ENCODE results near the gene MEGF6. TPM values are rescaled to one million over a fixed set of nuclear protein-coding genes. Genes with fewer than 3 reads are reported as not detected.

Gene MEGF6
- total RNA-seq, 4 donors from 2014 or later, result 10.0 to 24.7 (median 17.1) TPM

DNA sequence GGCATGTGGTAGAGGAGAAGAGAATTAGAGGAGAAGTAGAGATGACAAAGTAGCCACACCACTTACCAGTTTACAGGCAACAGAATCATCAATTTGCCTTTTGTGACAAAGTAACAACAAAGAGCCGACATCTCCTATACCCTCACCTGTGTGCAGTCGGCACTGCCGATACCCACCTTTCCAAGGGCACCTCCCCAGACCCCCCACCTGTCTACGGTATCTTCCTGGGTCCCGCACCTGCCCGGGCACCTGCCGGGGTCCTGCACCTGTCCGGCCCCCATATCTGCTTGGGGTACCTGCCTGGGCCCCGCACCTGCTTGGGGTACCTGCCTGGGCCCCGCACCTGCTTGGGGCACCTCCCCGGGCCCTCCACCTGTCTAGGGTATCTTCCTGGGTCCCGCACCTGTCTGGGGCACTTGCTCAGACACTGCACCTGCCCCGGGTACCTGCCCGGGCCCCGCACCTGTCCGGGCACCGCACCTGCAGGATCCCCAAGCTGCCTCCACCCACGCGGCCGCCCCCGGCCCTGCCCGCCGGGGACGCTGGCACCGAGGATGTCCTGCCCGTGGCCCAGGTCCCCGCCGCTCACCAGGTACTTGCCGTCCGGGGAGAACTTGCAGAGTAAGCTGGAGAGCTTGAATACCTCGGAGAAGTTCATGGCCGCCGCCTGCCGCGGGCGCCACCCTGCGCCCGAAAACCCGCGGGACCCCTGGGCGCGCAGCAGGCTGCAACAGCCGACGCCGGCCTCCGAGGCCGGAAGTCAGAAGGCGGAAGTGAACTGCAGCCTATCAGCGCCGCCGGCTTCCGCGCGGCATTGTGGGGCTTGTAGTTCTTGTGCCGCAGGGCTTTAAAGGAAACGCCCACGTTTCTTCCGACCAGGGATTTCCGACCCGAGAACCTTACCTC, 38.3 kb upstream of the MEGF6 start, which contains the start of gene WRAP73:
Gene WRAP73 (minus strand): TSS at position 762 of the 906 bp plus-strand sequence. CDS start 104 bp downstream, at position 658.
- TF ChIP-seq, protein P1, sequence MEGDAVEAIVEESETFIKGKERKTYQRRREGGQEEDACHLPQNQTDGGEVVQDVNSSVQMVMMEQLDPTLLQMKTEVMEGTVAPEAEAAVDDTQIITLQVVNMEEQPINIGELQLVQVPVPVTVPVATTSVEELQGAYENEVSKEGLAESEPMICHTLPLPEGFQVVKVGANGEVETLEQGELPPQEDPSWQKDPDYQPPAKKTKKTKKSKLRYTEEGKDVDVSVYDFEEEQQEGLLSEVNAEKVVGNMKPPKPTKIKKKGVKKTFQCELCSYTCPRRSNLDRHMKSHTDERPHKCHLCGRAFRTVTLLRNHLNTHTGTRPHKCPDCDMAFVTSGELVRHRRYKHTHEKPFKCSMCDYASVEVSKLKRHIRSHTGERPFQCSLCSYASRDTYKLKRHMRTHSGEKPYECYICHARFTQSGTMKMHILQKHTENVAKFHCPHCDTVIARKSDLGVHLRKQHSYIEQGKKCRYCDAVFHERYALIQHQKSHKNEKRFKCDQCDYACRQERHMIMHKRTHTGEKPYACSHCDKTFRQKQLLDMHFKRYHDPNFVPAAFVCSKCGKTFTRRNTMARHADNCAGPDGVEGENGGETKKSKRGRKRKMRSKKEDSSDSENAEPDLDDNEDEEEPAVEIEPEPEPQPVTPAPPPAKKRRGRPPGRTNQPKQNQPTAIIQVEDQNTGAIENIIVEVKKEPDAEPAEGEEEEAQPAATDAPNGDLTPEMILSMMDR (IDR thresholded peaks at IDR 0.05; ENCODE audit: low read depth), result no peak

DNA sequence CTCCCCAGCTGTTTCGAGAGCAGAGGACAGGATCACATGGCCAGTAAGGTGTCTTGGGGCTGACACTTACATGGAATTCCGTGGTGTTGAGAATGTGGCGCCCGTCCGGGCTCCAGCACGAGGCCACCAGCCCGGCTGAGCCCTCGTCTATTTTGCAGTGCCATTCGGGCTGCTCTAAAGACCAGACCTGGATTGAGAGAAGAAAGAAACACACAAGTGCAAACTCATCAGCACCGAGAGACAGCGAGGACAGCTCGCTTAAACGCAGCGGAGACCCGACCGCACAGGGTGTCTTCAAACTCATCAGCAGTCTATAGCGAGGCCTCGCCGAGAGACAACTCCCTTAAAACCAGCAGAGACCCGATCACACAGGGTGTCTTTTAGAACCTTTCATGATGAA, 35.3 kb upstream of the MEGF6 start:
- TF ChIP-seq, protein P1 (IDR thresholded peaks at IDR 0.05; ENCODE audit: low read depth), result no peak

DNA sequence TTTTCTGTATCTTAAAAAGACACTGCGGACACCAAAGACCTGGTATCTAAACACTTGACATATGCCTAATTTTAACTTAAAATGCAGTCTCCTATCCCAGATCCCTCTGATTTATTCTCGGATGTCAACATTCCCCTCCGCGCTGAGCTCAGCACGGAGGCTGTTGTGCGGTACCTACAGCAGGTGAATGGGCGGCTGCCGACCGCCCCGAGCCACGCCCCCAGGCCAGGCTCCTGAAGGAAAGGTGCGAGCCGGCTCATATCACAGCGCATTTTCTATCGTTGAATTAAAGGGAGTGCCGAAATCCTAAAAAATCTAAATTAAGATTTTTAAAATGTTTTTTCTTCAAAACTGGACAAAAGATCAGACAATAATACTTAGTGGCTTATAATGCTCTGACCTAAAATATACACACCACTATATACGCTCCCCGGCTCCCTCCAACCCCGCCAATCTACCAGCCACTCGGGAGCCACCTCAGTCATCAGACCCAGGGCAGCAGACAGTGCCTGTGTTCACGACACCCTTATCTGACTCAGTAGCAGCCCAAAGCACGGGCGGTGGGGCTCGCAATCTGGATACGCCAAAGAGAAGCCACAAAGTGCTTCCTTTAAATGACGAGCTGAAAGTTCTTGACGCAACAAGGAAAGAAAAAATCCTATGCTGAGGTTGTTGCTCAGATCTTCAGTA, 34.5 kb upstream of the MEGF6 start:
- TF ChIP-seq, protein P1 (IDR thresholded peaks at IDR 0.05; ENCODE audit: low read depth), result no peak

DNA sequence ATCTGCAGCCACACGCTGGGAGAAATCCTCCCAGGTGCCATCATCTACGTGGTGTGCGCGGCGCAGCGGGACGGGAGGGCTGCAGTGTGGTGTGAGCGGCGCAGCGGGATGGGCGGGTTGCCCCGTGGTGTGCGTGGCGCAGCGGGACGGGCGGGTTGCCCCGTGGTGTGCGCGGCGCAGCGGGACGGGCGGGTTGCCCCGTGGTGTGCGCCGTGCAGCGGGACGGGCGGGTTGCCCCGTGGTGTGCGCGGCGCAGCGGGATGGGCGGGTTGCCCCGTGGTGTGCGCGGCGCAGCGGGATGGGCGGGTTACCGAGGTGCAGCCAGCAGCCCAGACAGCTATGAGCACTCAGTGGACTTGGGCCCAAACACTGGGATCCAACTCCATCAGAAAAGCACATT, 33.9 kb upstream of the MEGF6 start:
- TF ChIP-seq, protein P1 (IDR thresholded peaks at IDR 0.05; ENCODE audit: low read depth), result no peak

DNA sequence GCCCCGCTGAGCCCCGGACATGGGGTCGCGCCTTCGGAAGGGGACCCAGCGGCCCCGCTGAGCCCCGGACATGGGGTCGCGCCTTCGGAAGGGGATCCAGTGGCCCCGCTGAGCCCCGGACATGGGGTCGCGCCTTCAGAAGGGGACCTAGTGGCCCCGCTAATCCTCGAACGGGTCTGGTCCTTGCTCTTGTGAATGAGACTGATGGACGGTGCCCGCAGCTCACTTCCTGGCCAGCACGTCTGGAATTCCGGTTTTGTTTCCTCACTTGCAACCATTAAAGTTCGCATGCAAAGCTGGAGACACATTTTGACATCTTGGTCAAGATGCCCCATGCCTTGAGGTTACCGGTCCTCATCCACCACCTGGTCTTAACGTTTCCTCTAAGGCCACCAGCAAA, 33.0 kb upstream of the MEGF6 start:
- TF ChIP-seq, protein P1 (IDR thresholded peaks at IDR 0.05; ENCODE audit: low read depth), result no peak

DNA sequence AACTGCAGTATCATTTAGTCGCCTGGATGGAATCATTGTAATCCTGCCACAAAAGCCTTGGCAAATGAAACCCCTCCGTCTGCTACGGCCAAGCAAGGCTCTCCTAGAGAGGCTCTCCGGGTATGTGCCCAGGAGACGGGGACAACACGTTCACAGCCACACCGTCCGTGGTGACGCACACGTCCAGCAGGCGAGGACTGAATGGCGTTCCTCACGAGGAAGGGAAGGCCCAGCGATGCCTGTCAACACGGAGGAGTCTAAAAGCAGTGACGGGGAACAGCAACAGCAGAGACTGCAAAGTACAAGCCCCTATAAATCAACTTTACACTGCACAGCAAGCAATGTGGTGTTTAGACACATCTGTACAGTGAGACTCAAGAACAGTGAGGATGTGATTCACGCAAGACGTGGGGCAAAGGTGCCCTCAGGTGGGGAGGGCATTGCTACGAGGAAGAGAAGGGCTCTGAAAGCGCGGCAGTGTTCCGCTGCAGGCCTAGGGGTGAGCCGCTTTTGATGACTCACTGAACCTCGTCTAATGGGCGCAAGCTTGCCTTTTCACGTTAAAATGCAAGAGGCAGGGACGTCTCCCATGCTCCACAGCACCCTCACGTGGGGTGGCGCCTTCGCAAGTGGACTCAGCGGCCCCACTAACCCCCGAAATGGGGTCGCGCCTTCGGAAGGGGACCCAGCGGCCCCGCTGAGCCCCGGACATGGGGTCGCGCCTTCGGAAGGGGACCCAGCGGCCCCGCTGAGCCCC, 31.8 kb upstream of the MEGF6 start:
- TF ChIP-seq, protein P1 (IDR thresholded peaks at IDR 0.05; ENCODE audit: low read depth), result no peak

Measured in subcutaneous adipose tissue (tissue), 4 donors.